GM21526 (cell line): ENCODE measurements around the gene PKDCC.

ENCODE experiments used
- ATAC-seq: cut with Tn5 transposase; IDR thresholded peaks from one replicate; pipeline ENCODE4 v1.9.1; 2021; ENCODE audit warnings: moderate library complexity; ENCODE audit not compliant: unreplicated experiment, low FRiP score

Gene PKDCC

GRCh38 chr2:42047488-42048298 is at the start of gene PKDCC:
TSS of gene PKDCC (plus strand) at chr2:42048021. CDS start at chr2:42048200, 179 bp downstream.
- ATAC-seq: peak; percentile 53

GRCh38 chr2:41998186-41999127 is 49.4 kb upstream of the PKDCC start:
- ATAC-seq: no peak

- ATAC-seq: no peak
Observed at GRCh38 chr2:41999128-41999480, 48.7 kb upstream of the PKDCC start.

- ATAC-seq: no peak
Observed at GRCh38 chr2:41999592-42000281, 48.1 kb upstream of the PKDCC start.

GRCh38 chr2:42001711-42002201 is 46.1 kb upstream of the PKDCC start:
- ATAC-seq: no peak

GRCh38 chr2:42007551-42007950 is 40.3 kb upstream of the PKDCC start:
- ATAC-seq: no peak

- ATAC-seq: no peak
Observed at GRCh38 chr2:42008241-42008921, 39.4 kb upstream of the PKDCC start.

- ATAC-seq: no peak
Observed at GRCh38 chr2:42009657-42010580, 37.9 kb upstream of the PKDCC start.

- no peak for ATAC-seq
Observed at GRCh38 chr2:42010743-42011298, 37.0 kb upstream of the PKDCC start.

- no peak for ATAC-seq
Observed at GRCh38 chr2:42012137-42012536, 35.7 kb upstream of the PKDCC start.

GRCh38 chr2:42012651-42013050 is 35.2 kb upstream of the PKDCC start:
- no peak for ATAC-seq

- ATAC-seq: no peak
Observed at GRCh38 chr2:42013409-42013808, 34.4 kb upstream of the PKDCC start.

GRCh38 chr2:42021464-42021863 is 26.4 kb upstream of the PKDCC start:
- ATAC-seq: no peak

GRCh38 chr2:42025151-42025582 is 22.7 kb upstream of the PKDCC start:
- no peak for ATAC-seq

- no peak for ATAC-seq
Observed at GRCh38 chr2:42026272-42026671, 21.5 kb upstream of the PKDCC start.

- ATAC-seq: peak; percentile 78
Observed at GRCh38 chr2:42028571-42029148, 19.2 kb upstream of the PKDCC start.

- ATAC-seq: peak; percentile 17
Observed at GRCh38 chr2:42029171-42029570, 18.6 kb upstream of the PKDCC start.

GRCh38 chr2:42029639-42030199 is 18.1 kb upstream of the PKDCC start:
- no peak for ATAC-seq
